IMR-90 (cell line): Measurements from ENCODE around the gene CDK5. TPM values are rescaled to one million over a fixed set of nuclear protein-coding genes. Genes with fewer than 3 reads are reported as not detected.

Source experiments
- ATAC-seq: fragments of 200-7000 bp; cut with Tn5 transposase; 2 replicates; pipeline ENCODE4 v1.9.1; 2020; ENCODE audit warnings: low read depth, mild to moderate bottlenecking, moderate library complexity
- BruUV-seq: library from RNA; stranded (reverse); fragments of 400-500 nt; replicated peaks from 2 replicates; lab custom pipeline; 2021; lab: Mats Ljungman, UMichigan
- CTCF ChIA-PET: fragments of 300-600 bp; formaldehyde crosslinking; extraction: SDS; loops from one replicate; lab custom pipeline; 2021; ENCODE audit warnings: antibody characterized with exemption; lab: Yijun Ruan, JAX
- POLR2A ChIA-PET: fragments of 300-600 bp; sonication (Branson Sonifier 250); formaldehyde crosslinking; loops from one replicate; lab custom pipeline; 2022; ENCODE audit warnings: antibody characterized with exemption; ENCODE audit not compliant: unreplicated experiment; lab: Charles Lee
- DNase-seq: peaks from one replicate; pipeline ENCODE4 v3.0.0; 2013
- H2AFZ ChIP-seq: replicated peaks from 2 replicates; pipeline ENCODE3; 2013; ENCODE audit warnings: low read length, mild to moderate bottlenecking; ENCODE audit not compliant: poor library complexity
- H2AK5ac ChIP-seq: 2 replicates; pipeline ENCODE4 v1.6.1; 2013; ENCODE audit warnings: low read depth, low read length, inconsistent platforms
- H2AK9ac ChIP-seq: replicated peaks from 2 replicates; pipeline ENCODE3; 2013; ENCODE audit warnings: mild to moderate bottlenecking, low read depth, low read length, moderate library complexity; ENCODE audit not compliant: poor library complexity
- H2BK120ac ChIP-seq: 2 replicates; pipeline ENCODE4 v1.6.1; 2013; ENCODE audit warnings: low read depth, low read length, inconsistent platforms
- H2BK15ac ChIP-seq: 3 replicates; pipeline ENCODE4 v1.6.1; 2013; ENCODE audit warnings: low read depth, low read length, inconsistent platforms
- H2BK20ac ChIP-seq: 2 replicates; pipeline ENCODE4 v1.6.1; 2013; ENCODE audit warnings: low read depth, mild to moderate bottlenecking, inconsistent platforms, low read length, moderate library complexity
- H2BK5ac ChIP-seq: 2 replicates; pipeline ENCODE4 v1.6.1; 2013; ENCODE audit warnings: mild to moderate bottlenecking, low read depth, low read length, inconsistent platforms; ENCODE audit not compliant: poor library complexity, severe bottlenecking
- H3K14ac ChIP-seq: replicated peaks from 2 replicates; pipeline ENCODE4 v1.6.1; 2013; ENCODE audit warnings: low read depth, low read length, inconsistent platforms
- H3K18ac ChIP-seq: 2 replicates; pipeline ENCODE4 v1.6.1; 2013; ENCODE audit warnings: low read depth, low read length, control low read depth
- H3K23ac ChIP-seq: 2 replicates; pipeline ENCODE4 v1.6.1; 2013; ENCODE audit warnings: low read depth, low read length, inconsistent platforms
- H3K27ac ChIP-seq: 2 replicates; pipeline ENCODE4 v1.5.1; 2013; ENCODE audit warnings: mild to moderate bottlenecking, control low read depth, low read length; ENCODE audit not compliant: insufficient read depth
- H3K27me3 ChIP-seq: 2 replicates; pipeline ENCODE4 v1.6.1; 2013; ENCODE audit warnings: low read length; ENCODE audit not compliant: control insufficient read depth, insufficient read depth
- H3K36me3 ChIP-seq: 2 replicates; pipeline ENCODE4 v1.6.1; 2013; ENCODE audit warnings: low read length, mixed read lengths; ENCODE audit not compliant: control insufficient read depth, insufficient read depth
- H3K4ac ChIP-seq: 2 replicates; pipeline ENCODE4 v1.6.1; 2013; ENCODE audit warnings: low read depth, low read length, inconsistent platforms
- H3K4me1 ChIP-seq: 2 replicates; pipeline ENCODE4 v1.6.1; 2013; ENCODE audit warnings: low read length, mixed read lengths; ENCODE audit not compliant: control insufficient read depth, insufficient read depth
- H3K4me2 ChIP-seq: 2 replicates; pipeline ENCODE4 v1.6.1; 2013; ENCODE audit warnings: low read depth, mild to moderate bottlenecking, control low read depth, low read length, moderate library complexity
- H3K4me3 ChIP-seq: 2 replicates; pipeline ENCODE4 v1.5.1; 2013; ENCODE audit warnings: low read depth, mild to moderate bottlenecking, control low read depth, low read length, moderate library complexity; ENCODE audit not compliant: insufficient read depth
- H3K56ac ChIP-seq: 2 replicates; pipeline ENCODE4 v1.6.1; 2013; ENCODE audit warnings: low read length, inconsistent platforms; ENCODE audit not compliant: insufficient read depth; ENCODE audit errors: extremely low read depth
- H3K79me1 ChIP-seq, 2 experiments: 2 replicates each; pipeline ENCODE4 v1.6.1; 2013; ENCODE audit warnings: low read length in 2 of 2, inconsistent platforms in 1 of 2, low read depth in 1 of 2
- H3K9ac ChIP-seq: 2 replicates; pipeline ENCODE4 v1.6.1; 2013; ENCODE audit warnings: low read depth, low read length, control low read depth
- H3K9me1 ChIP-seq: 2 replicates; pipeline ENCODE4 v1.6.1; 2013; ENCODE audit warnings: low read length, inconsistent platforms; ENCODE audit not compliant: insufficient read depth
- H3K9me3 ChIP-seq: 2 replicates; pipeline ENCODE4 v1.6.1; 2013; ENCODE audit warnings: low read length; ENCODE audit not compliant: control insufficient read depth, insufficient read depth
- H4K20me1 ChIP-seq: 2 replicates; pipeline ENCODE4 v1.6.1; 2013; ENCODE audit warnings: low read length, inconsistent platforms; ENCODE audit not compliant: insufficient read depth
- H4K5ac ChIP-seq: 2 replicates; pipeline ENCODE4 v1.6.1; 2013; ENCODE audit warnings: mild to moderate bottlenecking, low read depth, low read length, control low read depth
- H4K8ac ChIP-seq, 2 experiments: 2 replicates each; pipeline ENCODE4 v1.6.1; 2013; ENCODE audit warnings: low read depth in 2 of 2, low read length in 2 of 2, control low read depth in 1 of 2, inconsistent platforms in 1 of 2
- H4K91ac ChIP-seq: 2 replicates; pipeline ENCODE4 v1.6.1; 2013; ENCODE audit warnings: low read depth, low read length, inconsistent platforms; ENCODE audit not compliant: insufficient read depth
- BHLHE40 ChIP-seq: fragments of 150-350 bp; IDR thresholded peaks from 2 replicates; pipeline ENCODE4 v1.6.1; 2016; ENCODE audit warnings: mild to moderate bottlenecking, low read depth, low read length
- CEBPB ChIP-seq: IDR thresholded peaks from 2 replicates; pipeline ENCODE4 v1.6.1; 2012; ENCODE audit warnings: low read depth, low read length, improper control_type of control experiment
- CHD1 ChIP-seq: IDR thresholded peaks from 2 replicates; pipeline ENCODE4 v1.6.1; 2012; ENCODE audit warnings: low read depth, low read length, improper control_type of control experiment
- ELK1 ChIP-seq: fragments of 150-350 bp; IDR thresholded peaks from 2 replicates; pipeline ENCODE4 v1.6.1; 2016; ENCODE audit warnings: low read depth, mild to moderate bottlenecking, low read length, moderate library complexity, borderline replicate concordance
- FOS ChIP-seq: fragments of 150-350 bp; IDR thresholded peaks from 2 replicates; pipeline ENCODE4 v1.6.1; 2016; ENCODE audit warnings: low read depth, low read length
- MAFK ChIP-seq: IDR thresholded peaks from 2 replicates; pipeline ENCODE4 v1.6.1; 2012; ENCODE audit warnings: low read depth, low read length, improper control_type of control experiment
- MAZ ChIP-seq: IDR thresholded peaks from 2 replicates; pipeline ENCODE4 v1.6.1; 2012; ENCODE audit warnings: low read depth, mild to moderate bottlenecking, low read length, improper control_type of control experiment, moderate library complexity, borderline replicate concordance
- MXI1 ChIP-seq: IDR thresholded peaks from 2 replicates; pipeline ENCODE4 v1.6.1; 2012; ENCODE audit warnings: low read depth, mild to moderate bottlenecking, low read length, moderate library complexity, borderline replicate concordance
- NFE2L2 ChIP-seq: fragments of 150-350 bp; IDR thresholded peaks from 2 replicates; pipeline ENCODE4 v1.6.1; 2016; ENCODE audit warnings: low read depth, mild to moderate bottlenecking, low read length
- POLR2A ChIP-seq: IDR thresholded peaks from 2 replicates; pipeline ENCODE4 v1.6.1; 2012; ENCODE audit warnings: mild to moderate bottlenecking, low read depth, low read length
- RAD21 ChIP-seq: IDR thresholded peaks from 2 replicates; pipeline ENCODE4 v1.6.1; 2012; ENCODE audit warnings: low read length, improper control_type of control experiment
- RCOR1 ChIP-seq: IDR thresholded peaks from 2 replicates; pipeline ENCODE4 v1.6.1; 2012; ENCODE audit warnings: mild to moderate bottlenecking, low read length, improper control_type of control experiment; ENCODE audit not compliant: insufficient replicate concordance
- RFX5 ChIP-seq: IDR thresholded peaks from 2 replicates; pipeline ENCODE4 v1.8.0; 2012; ENCODE audit warnings: low read depth, mild to moderate bottlenecking, low read length, moderate library complexity
- SMC3 ChIP-seq: fragments of 150-350 bp; IDR thresholded peaks from 2 replicates; pipeline ENCODE4 v1.6.1; 2016; ENCODE audit warnings: low read depth, mild to moderate bottlenecking, antibody characterized with exemption, low read length, moderate library complexity
- WGBS, 2 experiments: methylation state at CpG; one replicate each; pipeline versions ENCODE4 v1.1.5 to v1.1.7; 2013; ENCODE audit warnings: missing lambda C conversion rate in 2 of 2; ENCODE audit not compliant: insufficient read length in 1 of 2; ENCODE audit errors: extremely low coverage in 2 of 2; 5-methylcytosine and 5-hydroxymethylcytosine counted together
- dilution Hi-C: fragments of 300-500 bp; cut with HindIII; formaldehyde crosslinking; loops from one replicate; pipeline ENCODE4 v1.14.3; 2018; ENCODE audit warnings: low sequenced_read_pairs; ENCODE audit not compliant: unreplicated experiment
- in situ Hi-C: fragments of 300-500 bp; cut with MboI; formaldehyde crosslinking; loops from 3 replicates; pipeline ENCODE4 v1.14.3; 2019; ENCODE audit warnings: low sequenced_read_pairs, inconsistent platforms, mixed read lengths
- intact Hi-C: fragments of 100-400 bp; cut with micrococcal nuclease; formaldehyde crosslinking; loops from 2 replicates; pipeline ENCODE4 v1.10.0; 2022
- polyA plus RNA-seq, 3 experiments: library from polyadenylated mRNA; depleted of rRNA; stranded (reverse); fragments of >200 nt; gene quantifications; 2 replicates each; pipeline ENCODE4 v1.2.3, GENCODE V29; 2012; ENCODE audit warnings: low replicate concordance in 1 of 3
- total RNA-seq: library from RNA; depleted of rRNA; stranded (reverse); fragments of >200 nt; gene quantifications from 2 replicates; pipeline ENCODE4 v1.2.3, GENCODE V29; 2012
- TF ChIP-seq, protein P1 (sequence below): fragments of 150-350 bp; IDR thresholded peaks from 2 replicates; pipeline ENCODE4 v1.6.1; 2017; ENCODE audit warnings: mild to moderate bottlenecking, antibody characterized with exemption, low read length, low read depth

The CDK5 gene
- total and polyA plus RNA-seq, 2 of the 4 experiments (the other 2 are of a cell fraction) = 22.4 to 34.8 TPM

GRCh38 chr7:151085691-151086620 is 28.3 kb upstream of the CDK5 start, which contains the start of gene AGAP3:
Gene AGAP3 (plus strand): TSS chr7:151086475. CDS start chr7:151086742, 267 bp downstream.
- peak within 1 kb of the TSS; percentile 36 for H3K56ac ChIP-seq
- H2BK120ac ChIP-seq = peak within 1 kb of the TSS; percentile 22
- WGBS, 2 experiments = 2% methylated on average over 10 of the region's 84 CpGs; no CpG with 5 or more reads in 1 of the 2 experiments
- H3K27ac ChIP-seq = peak within 1 kb of the TSS; percentile 98
- dilution Hi-C loops = no loop called here
- no TSS peak for BruUV-seq
- H3K27me3 ChIP-seq = no peaks in the 10 kb centered on the region
- H2AK9ac ChIP-seq = peak within 1 kb of the TSS; percentile 76
- H4K20me1 ChIP-seq = peaks cover 34% of the 10 kb centered on the region
- in situ Hi-C loops = no loop called here
- intact Hi-C loops = loop anchor here (2.0 kb wide), 1 partner anchor 57 kb away; the partner anchor contains the start of gene ABCB8
- H4K5ac ChIP-seq = peak within 1 kb of the TSS; percentile 90
- H4K8ac ChIP-seq = peak within 1 kb of the TSS; percentile 87 to 97
- peak within 1 kb of the TSS; percentile 85 for H4K91ac ChIP-seq
- H3K23ac ChIP-seq = peak within 1 kb of the TSS; percentile 64
- H3K4me2 ChIP-seq = peak within 1 kb of the TSS; percentile 86
- peaks cover 35% of the 10 kb centered on the region for H3K4me1 ChIP-seq
- ChIA-PET CTCF (interaction anchor here (1.3 kb wide), 1 partner anchor 25 kb away, joined by 7 read pairs; no protein-coding TSS in a partner anchor), POLR2A (no interaction called here)
- peak within 1 kb of the TSS; percentile 92 for H3K9ac ChIP-seq
- H2AFZ ChIP-seq = peak within 1 kb of the TSS; percentile 90
- H2BK5ac ChIP-seq = peak within 1 kb of the TSS; percentile 64
- H3K4me3 ChIP-seq = peak within 1 kb of the TSS; percentile 86
- peak; percentile 60 for ATAC-seq
- H3K79me1 ChIP-seq = peaks cover 10 to 45% of the 10 kb centered on the region in 2 experiments; a peak in 3 of 4 replicates
- DNase-seq = peak; percentile 70
- H2BK15ac ChIP-seq = peak within 1 kb of the TSS; percentile 65; the same call in 1 of the 3 replicates
- H3K36me3 ChIP-seq = no peaks in the 10 kb centered on the region
- H3K9me3 ChIP-seq = no peaks in the 10 kb centered on the region
- peak within 1 kb of the TSS; percentile 68 for H3K14ac ChIP-seq
- H3K18ac ChIP-seq = peak within 1 kb of the TSS; percentile 63; the same call in 1 of the 2 replicates
- no peak within 1 kb of the TSS for H2BK20ac ChIP-seq
- peaks cover 8% of the 10 kb centered on the region for H3K9me1 ChIP-seq
- H2AK5ac ChIP-seq = peak within 1 kb of the TSS; percentile 74
- H3K4ac ChIP-seq = peak within 1 kb of the TSS; percentile 81
- no peak for TF ChIP-seq CEBPB
- no peak for TF ChIP-seq RCOR1
- peak; percentile 91; the same call in 1 of the 2 replicates for TF ChIP-seq MAZ
- 0 out of 2 replicates have a peak, but pooled peaks have one; percentile 25 for TF ChIP-seq BHLHE40
- TF ChIP-seq SMC3 = no peak
- TF ChIP-seq, protein P1, sequence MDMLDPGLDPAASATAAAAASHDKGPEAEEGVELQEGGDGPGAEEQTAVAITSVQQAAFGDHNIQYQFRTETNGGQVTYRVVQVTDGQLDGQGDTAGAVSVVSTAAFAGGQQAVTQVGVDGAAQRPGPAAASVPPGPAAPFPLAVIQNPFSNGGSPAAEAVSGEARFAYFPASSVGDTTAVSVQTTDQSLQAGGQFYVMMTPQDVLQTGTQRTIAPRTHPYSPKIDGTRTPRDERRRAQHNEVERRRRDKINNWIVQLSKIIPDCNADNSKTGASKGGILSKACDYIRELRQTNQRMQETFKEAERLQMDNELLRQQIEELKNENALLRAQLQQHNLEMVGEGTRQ = peak; percentile 63; the same call in 1 of the 2 replicates
- TF ChIP-seq NFE2L2 = no peak
- TF ChIP-seq ELK1 = no peak
- no peak for TF ChIP-seq FOS
- TF ChIP-seq MXI1 = peak; percentile 67; the same call in 1 of the 2 replicates
- TF ChIP-seq RAD21 = no peak
- TF ChIP-seq CHD1 = no peak
- peak; percentile 61 for TF ChIP-seq POLR2A
- no peak for TF ChIP-seq RFX5
- TF ChIP-seq MAFK = no peak
